Osteoblast (primary cell): Measurements from ENCODE around the gene DUOX1. TPM values are rescaled to one million over a fixed set of nuclear protein-coding genes. Genes with fewer than 3 reads are reported as not detected.
A peak's percentile ranks its signal among the peaks of the same experiment; 100 is the strongest.

Experiments used
- DNase-seq: peaks from one replicate; pipeline ENCODE4 v3.0.0; 2011; ENCODE audit warnings: low spot score, mixed read lengths; ENCODE audit not compliant: insufficient read length; ENCODE audit errors: missing footprints
- H2AFZ ChIP-seq: 2 replicates; pipeline ENCODE4 v1.6.0; 2011; ENCODE audit warnings: mild to moderate bottlenecking, low read length
- H3K27ac ChIP-seq: 2 replicates; pipeline ENCODE4 v1.5.1; 2011; ENCODE audit warnings: mild to moderate bottlenecking, low read depth, low read length, moderate library complexity
- H3K27me3 ChIP-seq: 2 replicates; pipeline ENCODE4 v1.6.0; 2012; ENCODE audit warnings: mild to moderate bottlenecking, control low read depth, inconsistent platforms, low read length, moderate library complexity; ENCODE audit not compliant: insufficient read depth
- H3K36me3 ChIP-seq: 2 replicates; pipeline ENCODE4 v1.5.1; 2011; ENCODE audit warnings: mild to moderate bottlenecking, low read length, control low read depth, moderate library complexity; ENCODE audit not compliant: insufficient read depth
- H3K4me1 ChIP-seq: 2 replicates; pipeline ENCODE4 v1.5.1; 2011; ENCODE audit warnings: mild to moderate bottlenecking, low read length, control low read depth, moderate library complexity; ENCODE audit not compliant: insufficient read depth
- H3K4me2 ChIP-seq: 2 replicates; pipeline ENCODE4 v1.6.0; 2011; ENCODE audit warnings: mild to moderate bottlenecking, low read length; ENCODE audit not compliant: insufficient read depth
- H3K4me3 ChIP-seq: fragments of 200-600 bp; sonication (generic); 3 replicates; pipeline ENCODE4 v1.5.1; 2012; ENCODE audit warnings: mild to moderate bottlenecking, low read length, inconsistent platforms; ENCODE audit not compliant: insufficient read depth
- H3K79me2 ChIP-seq: 2 replicates; pipeline ENCODE4 v1.6.0; 2012; ENCODE audit warnings: mild to moderate bottlenecking, low read length, control low read depth, inconsistent platforms; ENCODE audit not compliant: insufficient read depth
- H3K9me3 ChIP-seq: 2 replicates; pipeline ENCODE4 v1.5.1; 2011; ENCODE audit warnings: low read depth, low read length, control low read depth
- H4K20me1 ChIP-seq: 2 replicates; pipeline ENCODE4 v1.6.0; 2012; ENCODE audit warnings: mild to moderate bottlenecking, low read length, control low read depth; ENCODE audit not compliant: insufficient read depth
- CTCF ChIP-seq: IDR thresholded peaks from 2 replicates; pipeline ENCODE4 v1.5.1; 2011; ENCODE audit warnings: mild to moderate bottlenecking, low read depth, low read length, moderate library complexity; ENCODE audit errors: extremely low read depth
- total RNA-seq: library from RNA; depleted of rRNA; stranded (reverse); fragments of >200 nt; gene quantifications from 2 replicates; pipeline ENCODE4 v1.2.3, GENCODE V29; 2012

The DUOX1 gene
- total RNA-seq, 1 donor = under 0.01 TPM

GRCh38 chr15:45121706-45122417 lies 7.9 kb upstream of the DUOX1 start:
- Histone ChIP-seq H3K27ac (peak overlapping the region; percentile 45), H2AFZ (peak overlapping the region; percentile 61), H3K9me3 (no peaks in the 10 kb centered on the region), H3K79me2 (no peaks in the 10 kb centered on the region), H3K27me3 (peaks cover 24% of the 10 kb centered on the region), H3K4me1 (peaks cover 12% of the 10 kb centered on the region), H3K4me2 (peak overlapping the region; percentile 40), H4K20me1 (no peaks in the 10 kb centered on the region), H3K36me3 (no peaks in the 10 kb centered on the region), H3K4me3 (peak overlapping the region; percentile 31)
- peak; percentile 99 for DNase-seq
- TF ChIP-seq CTCF = no peak

- Histone ChIP-seq H3K4me2 (no peak overlapping the region), H3K4me3 (no peak overlapping the region), H3K27ac (no peak overlapping the region), H3K36me3 (no peaks in the 10 kb centered on the region), H3K9me3 (no peaks in the 10 kb centered on the region), H3K4me1 (peaks cover 12% of the 10 kb centered on the region), H3K27me3 (peaks cover 19% of the 10 kb centered on the region), H4K20me1 (no peaks in the 10 kb centered on the region), H2AFZ (no peak overlapping the region), H3K79me2 (no peaks in the 10 kb centered on the region)
- TF ChIP-seq CTCF = no peak
- peak; percentile 46 for DNase-seq
These were observed 7.1 kb upstream of the DUOX1 start for GRCh38 chr15:45122719-45123118.

GRCh38 chr15:45123397-45123796 lies 6.4 kb upstream of the DUOX1 start:
- no peaks in the 10 kb centered on the region for H3K36me3 ChIP-seq
- no peak overlapping the region for H3K27ac ChIP-seq
- DNase-seq = no peak
- no peak overlapping the region for H2AFZ ChIP-seq
- no peak overlapping the region for H3K4me3 ChIP-seq
- H4K20me1 ChIP-seq = no peaks in the 10 kb centered on the region
- H3K4me2 ChIP-seq = no peak overlapping the region
- H3K27me3 ChIP-seq = peaks cover 26% of the 10 kb centered on the region
- peaks cover 12% of the 10 kb centered on the region for H3K4me1 ChIP-seq
- no peaks in the 10 kb centered on the region for H3K9me3 ChIP-seq
- TF ChIP-seq CTCF = no peak
- no peaks in the 10 kb centered on the region for H3K79me2 ChIP-seq

GRCh38 chr15:45126535-45127158 lies 3.1 kb upstream of the DUOX1 start:
- H4K20me1 ChIP-seq = no peaks in the 10 kb centered on the region
- peak; percentile 87 for DNase-seq
- peaks cover 58% of the 10 kb centered on the region for H3K27me3 ChIP-seq

More at GRCh38 chr15:45126535-45127158, 3.1 kb upstream of the DUOX1 start:
- Histone ChIP-seq H3K27ac (no peak overlapping the region), H3K4me2 (no peak overlapping the region), H3K4me3 (no peak overlapping the region), H3K4me1 (peaks cover 7% of the 10 kb centered on the region), H2AFZ (no peak overlapping the region), H3K36me3 (no peaks in the 10 kb centered on the region), H3K9me3 (no peaks in the 10 kb centered on the region), H3K79me2 (no peaks in the 10 kb centered on the region)
- TF ChIP-seq CTCF = peak; percentile 82
